H1 (cell line): ENCODE data around the gene ALDH1B1. TPM values are rescaled to one million over a fixed set of nuclear protein-coding genes. Genes with fewer than 3 reads are reported as not detected.

Experiments used
- BRCA1 ChIP-seq: IDR thresholded peaks from 2 replicates; pipeline ENCODE4 v1.6.1; 2012; ENCODE audit warnings: low read depth, low read length, improper control_type of control experiment
- GTF2F1 ChIP-seq: IDR thresholded peaks from 2 replicates; pipeline ENCODE4 v1.6.1; 2012; ENCODE audit warnings: low read depth, low read length, improper control_type of control experiment, borderline replicate concordance
- POLR2AphosphoS5 ChIP-seq: IDR thresholded peaks from 2 replicates; pipeline ENCODE4 v1.6.1; 2011; ENCODE audit warnings: low read depth, low read length
- SUZ12 ChIP-seq: fragments of 200-600 bp; sonication (generic); IDR thresholded peaks from 2 replicates; pipeline ENCODE4 v1.6.1; 2012; ENCODE audit warnings: mild to moderate bottlenecking, inconsistent platforms, low read length, moderate library complexity, mixed read lengths
- polyA plus RNA-seq, 7 experiments: library from polyadenylated mRNA; depleted of rRNA in 3 of 7; stranded (reverse) in 5 of 7; unstranded in 2 of 7; fragments of >200 nt in 5 of 7; fragments of 200-250 nt in 2 of 7; gene quantifications; 1 replicate in 5 of 7; 2 replicates in 1 of 7; 4 replicates in 1 of 7; pipeline versions ENCODE4 v1.2.1 to v1.2.3, GENCODE V29; 2011 to 2013; ENCODE audit warnings: missing spikeins in 2 of 7, mixed read lengths in 2 of 7
- total RNA-seq: library from RNA; stranded (reverse); fragmentation: NEBNext Ultra II Directional; extraction: Animal tissue kit (Norgen Biotek cat#: 25700); gene quantifications from 2 replicates; pipeline ENCODE4 v1.2.1, GENCODE V29; 2021

Gene ALDH1B1
- total and polyA plus RNA-seq, 2 of the 8 experiments (the other 6 are each of a cell fraction or from before 2014, with no cell fraction given): 41.6 to 78.7 TPM

GRCh38 chr9:38385896-38386295 is 6.6 kb upstream of the ALDH1B1 start (continued):
- TF ChIP-seq SUZ12 (no peak), POLR2AphosphoS5 (no peak), GTF2F1 (no peak), BRCA1 (no peak)
